HG03139 (cell line): ENCODE results near the gene ICE1.
"Not testable (repeated sequence)": the region's sequence is repeated elsewhere in the genome, so short reads cannot be mapped to it uniquely, and the experiment has no call there.

Experiments used
- ATAC-seq: cut with Tn5 transposase; IDR thresholded peaks from one replicate; pipeline ENCODE4 v1.9.1; 2021; ENCODE audit not compliant: unreplicated experiment

Gene ICE1

GRCh38 chr5:5487585-5488360, 65.3 kb downstream of the ICE1 start:
- ATAC-seq, result no peak

- ATAC-seq, result no peak
Measured at GRCh38 chr5:5490774-5491347, 68.4 kb downstream of the ICE1 start.

GRCh38 chr5:5492087-5492933, 69.8 kb downstream of the ICE1 start:
- ATAC-seq, result no peak

- not testable (repeated sequence) for ATAC-seq
Measured at GRCh38 chr5:5492934-5493271, 70.4 kb downstream of the ICE1 start.

GRCh38 chr5:5494489-5495402, 72.3 kb downstream of the ICE1 start:
- peak; percentile 91 for ATAC-seq

GRCh38 chr5:5497152-5497788, 74.8 kb downstream of the ICE1 start:
- no peak for ATAC-seq

GRCh38 chr5:5499442-5499841, 77.0 kb downstream of the ICE1 start:
- no peak for ATAC-seq

- no peak for ATAC-seq
Measured at GRCh38 chr5:5504325-5504724, 81.8 kb downstream of the ICE1 start.

- no peak for ATAC-seq
Measured at GRCh38 chr5:5505815-5506214, 83.3 kb downstream of the ICE1 start.

GRCh38 chr5:5508391-5508790, 85.9 kb downstream of the ICE1 start:
- no peak for ATAC-seq

- ATAC-seq, result no peak
Measured at GRCh38 chr5:5511904-5512416, 89.5 kb downstream of the ICE1 start.

GRCh38 chr5:5512543-5512942, 90.1 kb downstream of the ICE1 start:
- ATAC-seq, result no peak

- not testable (repeated sequence) for ATAC-seq
Measured at GRCh38 chr5:5520622-5521021, 98.1 kb downstream of the ICE1 start.

- ATAC-seq, result no peak
Measured at GRCh38 chr5:5521029-5521428, 98.6 kb downstream of the ICE1 start.

GRCh38 chr5:5521478-5521877, 99.0 kb downstream of the ICE1 start:
- no peak for ATAC-seq

GRCh38 chr5:5522336-5522735, 99.9 kb downstream of the ICE1 start:
- no peak for ATAC-seq

- ATAC-seq, result peak; percentile 94
Measured at GRCh38 chr5:5523066-5523505, 100.6 kb downstream of the ICE1 start.

- ATAC-seq, result no peak
Measured at GRCh38 chr5:5524327-5524726, 101.8 kb downstream of the ICE1 start.

GRCh38 chr5:5531371-5531770, 108.9 kb downstream of the ICE1 start:
- ATAC-seq, result no peak
